ENCODE results near the gene CALML5. TPM values are rescaled to one million over a fixed set of nuclear protein-coding genes. Genes with fewer than 3 reads are reported as not detected.
A peak's percentile ranks its signal among the peaks of the same experiment; 100 is the strongest.

CALML5 gene
- total and polyA plus RNA-seq, 2 of the 4 experiments (the other 2 are of a cell fraction), result not detected

- ATAC-seq (ENCODE audit: low read depth) (no peak), DNase-seq (no peak)
- no peak overlapping the region for H2BK120ac ChIP-seq (ENCODE audit: low read depth, low read length)
- no peak overlapping the region for H2AFZ ChIP-seq (replicated peaks; ENCODE audit: low read length, poor library complexity)
- H4K91ac ChIP-seq (ENCODE audit: insufficient read depth, low read depth, low read length), result no peak overlapping the region
- no peak overlapping the region for H4K8ac ChIP-seq (ENCODE audit: low read depth in 2 of 2, low read length in 2 of 2)
- peaks cover 8% of the 10 kb centered on the region for H3K36me3 ChIP-seq (ENCODE audit: control insufficient read depth, insufficient read depth, low read length)
- H3K4me1 ChIP-seq (ENCODE audit: control insufficient read depth, insufficient read depth, low read length), result peaks cover 13% of the 10 kb centered on the region
- peak overlapping the region; percentile 41; the same call in 1 of the 2 replicates for H3K14ac ChIP-seq (replicated peaks; ENCODE audit: low read depth, low read length)
- CTCF ChIA-PET, result interaction anchor here (1.4 kb wide), 1 partner anchor 162 kb away, joined by 4 read pairs; no protein-coding TSS in a partner anchor
- H2BK20ac ChIP-seq (ENCODE audit: low read depth, low read length), result no peak overlapping the region
- H3K4me2 ChIP-seq (ENCODE audit: low read depth, low read length), result no peak overlapping the region
- no peaks in the 10 kb centered on the region for H4K20me1 ChIP-seq (ENCODE audit: insufficient read depth, low read length)
- H3K4me3 ChIP-seq (ENCODE audit: insufficient read depth, low read depth, low read length), result no peak overlapping the region
- intact Hi-C loops (cut with micrococcal nuclease), result loop anchor here (5.0 kb wide), 1 partner anchor 76 kb away; no protein-coding TSS in a partner anchor
- no peak overlapping the region for H3K18ac ChIP-seq (ENCODE audit: low read depth, low read length)
- H3K23ac ChIP-seq (ENCODE audit: low read depth, low read length), result no peak overlapping the region
- H3K27me3 ChIP-seq (ENCODE audit: control insufficient read depth, insufficient read depth, low read length), result no peaks in the 10 kb centered on the region
- no CpG with 5 or more reads among the region's 4 CpGs for WGBS, 2 experiments (ENCODE audit: extremely low coverage in 2 of 2, insufficient read length in 1 of 2)
- H3K56ac ChIP-seq (ENCODE audit: extremely low read depth, insufficient read depth, low read length), result no peak overlapping the region
- in situ Hi-C loops (cut with MboI; ENCODE audit: low sequenced_read_pairs), result loop anchor here (25.0 kb wide), 1 partner anchor 401 kb away; no protein-coding TSS in a partner anchor
- H2BK5ac ChIP-seq (ENCODE audit: low read depth, low read length, poor library complexity, severe bottlenecking), result no peak overlapping the region
- H3K27ac ChIP-seq (ENCODE audit: insufficient read depth, low read length), result no peak overlapping the region
- dilution Hi-C loops (cut with HindIII; ENCODE audit: low sequenced_read_pairs, unreplicated experiment), result no loop called here
- no peak overlapping the region; the same call in 1 of the 2 replicates for H3K4ac ChIP-seq (ENCODE audit: low read depth, low read length)
- TF ChIP-seq BHLHE40 (IDR thresholded peaks at IDR 0.05; ENCODE audit: low read depth, low read length), result no peak
- TF ChIP-seq ELK1 (IDR thresholded peaks at IDR 0.05; ENCODE audit: borderline replicate concordance, low read depth, low read length), result no peak
- TF ChIP-seq RAD21 (IDR thresholded peaks at IDR 0.05; ENCODE audit: low read length), result no peak
- TF ChIP-seq RFX5 (IDR thresholded peaks at IDR 0.05; ENCODE audit: low read depth, low read length), result no peak
- TF ChIP-seq MXI1 (IDR thresholded peaks at IDR 0.05; ENCODE audit: borderline replicate concordance, low read depth, low read length), result no peak
- TF ChIP-seq CHD1 (IDR thresholded peaks at IDR 0.05; ENCODE audit: low read depth, low read length), result no peak
- no peak for TF ChIP-seq MAFK (IDR thresholded peaks at IDR 0.05; ENCODE audit: low read depth, low read length)
- TF ChIP-seq USF2 (IDR thresholded peaks at IDR 0.05; ENCODE audit: low read depth, low read length), result no peak
- TF ChIP-seq RCOR1 (IDR thresholded peaks at IDR 0.05; ENCODE audit: insufficient replicate concordance, low read length), result no peak
- TF ChIP-seq NFE2L2 (IDR thresholded peaks at IDR 0.05; ENCODE audit: low read depth, low read length), result no peak
- H3K9me3 ChIP-seq (ENCODE audit: control insufficient read depth, insufficient read depth, low read length), result no peaks in the 10 kb centered on the region
- H2AK5ac ChIP-seq (ENCODE audit: low read depth, low read length), result 0 out of 2 replicates have a peak overlapping the region, but pooled peaks have one; percentile 65
- H3K9ac ChIP-seq (ENCODE audit: low read depth, low read length), result no peak overlapping the region
- H3K9me1 ChIP-seq (ENCODE audit: insufficient read depth, low read length), result peaks cover 5% of the 10 kb centered on the region
- POLR2A ChIA-PET (ENCODE audit: unreplicated experiment), result no interaction called here
- H2AK9ac ChIP-seq (replicated peaks; ENCODE audit: low read depth, low read length, poor library complexity), result no peak overlapping the region
- BruUV-seq (replicated peaks), result no TSS peak
- no peak overlapping the region for H2BK15ac ChIP-seq (ENCODE audit: low read depth, low read length)
- H3K79me1 ChIP-seq (ENCODE audit: low read depth in 1 of 2, low read length in 2 of 2), result peaks cover 4 to 5% of the 10 kb centered on the region in 2 experiments; a peak in 2 of 4 replicates
- H4K5ac ChIP-seq (ENCODE audit: low read depth, low read length), result no peak overlapping the region
Measured at GRCh38 chr10:5461203-5461588, 38.2 kb downstream of the CALML5 start.

Data from IMR-90 (cell line).